Fibroblast of skin of abdomen (primary cell): ENCODE measurements around the gene MLLT3.
A peak's percentile ranks its signal among the peaks of the same experiment; 100 is the strongest.

Experiments used
- DNase-seq: peaks from one replicate; pipeline ENCODE4 v3.0.0-alpha.2; 2013

MLLT3 gene

GRCh38 chr9:20376731-20377375 is 245.4 kb downstream of the MLLT3 start:
- DNase-seq: no peak

GRCh38 chr9:20376042-20376441 is 246.3 kb downstream of the MLLT3 start:
- no peak for DNase-seq

DNA sequence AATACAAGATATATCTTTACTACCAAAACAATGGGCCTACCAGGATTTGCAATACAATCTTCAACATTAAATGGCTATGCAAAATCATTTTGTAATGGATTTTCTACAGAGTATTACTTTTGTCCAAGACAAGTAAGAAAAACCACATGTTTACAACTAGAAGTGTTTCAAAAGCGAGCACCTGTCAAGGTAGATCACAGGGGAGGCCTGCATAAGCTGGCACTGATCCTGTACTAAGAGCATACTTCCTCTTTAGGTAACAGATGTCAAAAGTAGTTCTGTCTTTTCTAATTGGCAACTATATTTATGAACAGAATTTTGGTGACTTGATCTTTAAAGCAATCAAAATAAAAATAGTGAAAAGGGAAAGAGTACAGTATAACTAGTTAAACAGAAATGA is 249.0 kb downstream of the MLLT3 start:
- DNase-seq: no peak

DNA sequence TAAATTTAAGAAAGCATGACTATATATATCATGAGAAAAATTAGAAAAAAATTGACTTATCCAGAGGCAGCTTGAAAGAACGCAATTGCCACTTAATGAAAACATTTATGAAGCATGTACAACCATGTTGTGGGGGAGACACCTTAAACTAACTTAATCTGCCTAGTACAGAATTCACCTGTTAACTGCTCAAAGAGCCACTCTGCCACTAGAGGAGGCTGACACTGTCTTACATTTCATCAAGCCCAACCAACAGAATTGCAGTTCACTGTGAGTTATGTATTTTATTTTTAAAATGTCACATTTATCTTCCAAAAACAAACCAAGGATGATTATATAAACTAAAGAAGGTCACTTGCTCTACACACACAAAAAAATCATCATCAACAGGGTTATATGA is 252.9 kb downstream of the MLLT3 start:
- DNase-seq: no peak

- no peak for DNase-seq
These were observed 254.4 kb downstream of the MLLT3 start for GRCh38 chr9:20367855-20368254.

DNA sequence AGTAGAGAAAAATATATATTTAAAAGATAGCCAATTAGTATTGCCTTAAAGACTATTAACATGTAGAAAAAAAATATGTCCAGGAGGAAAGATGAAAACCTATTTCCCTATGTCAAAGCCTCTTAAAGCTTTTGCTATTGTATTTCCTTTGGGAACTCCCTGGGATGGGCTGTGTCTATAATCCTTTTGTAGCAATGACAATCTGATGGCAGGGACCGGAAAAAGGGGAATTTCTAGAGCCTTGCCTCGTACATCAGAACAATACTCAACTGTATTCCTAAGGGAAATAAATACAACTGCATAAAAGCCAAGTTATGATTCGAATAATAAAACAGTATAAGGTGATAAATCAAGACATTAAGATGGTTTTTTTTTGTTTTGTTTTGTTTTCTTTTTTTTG is 257.3 kb downstream of the MLLT3 start:
- DNase-seq: no peak

DNA sequence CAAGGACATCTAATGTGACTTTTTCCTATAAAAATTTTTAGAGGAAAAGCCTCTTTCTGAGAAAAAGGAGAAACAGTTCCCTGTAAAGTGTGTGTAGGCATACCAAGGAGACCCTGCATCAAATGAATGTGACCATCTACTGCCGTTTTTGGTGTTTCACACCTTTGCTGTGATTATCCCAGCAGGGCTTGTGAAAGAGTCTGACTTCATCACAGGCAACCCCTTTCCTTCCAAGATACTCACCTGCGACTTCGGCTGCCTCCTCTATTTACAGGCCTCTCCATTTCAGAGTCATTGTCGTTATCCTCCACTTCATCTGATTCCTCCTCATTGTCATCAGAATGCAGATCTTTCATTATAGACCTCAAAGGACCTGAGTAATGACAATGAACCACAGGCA is 259.1 kb downstream of the MLLT3 start:
- DNase-seq: no peak

DNA sequence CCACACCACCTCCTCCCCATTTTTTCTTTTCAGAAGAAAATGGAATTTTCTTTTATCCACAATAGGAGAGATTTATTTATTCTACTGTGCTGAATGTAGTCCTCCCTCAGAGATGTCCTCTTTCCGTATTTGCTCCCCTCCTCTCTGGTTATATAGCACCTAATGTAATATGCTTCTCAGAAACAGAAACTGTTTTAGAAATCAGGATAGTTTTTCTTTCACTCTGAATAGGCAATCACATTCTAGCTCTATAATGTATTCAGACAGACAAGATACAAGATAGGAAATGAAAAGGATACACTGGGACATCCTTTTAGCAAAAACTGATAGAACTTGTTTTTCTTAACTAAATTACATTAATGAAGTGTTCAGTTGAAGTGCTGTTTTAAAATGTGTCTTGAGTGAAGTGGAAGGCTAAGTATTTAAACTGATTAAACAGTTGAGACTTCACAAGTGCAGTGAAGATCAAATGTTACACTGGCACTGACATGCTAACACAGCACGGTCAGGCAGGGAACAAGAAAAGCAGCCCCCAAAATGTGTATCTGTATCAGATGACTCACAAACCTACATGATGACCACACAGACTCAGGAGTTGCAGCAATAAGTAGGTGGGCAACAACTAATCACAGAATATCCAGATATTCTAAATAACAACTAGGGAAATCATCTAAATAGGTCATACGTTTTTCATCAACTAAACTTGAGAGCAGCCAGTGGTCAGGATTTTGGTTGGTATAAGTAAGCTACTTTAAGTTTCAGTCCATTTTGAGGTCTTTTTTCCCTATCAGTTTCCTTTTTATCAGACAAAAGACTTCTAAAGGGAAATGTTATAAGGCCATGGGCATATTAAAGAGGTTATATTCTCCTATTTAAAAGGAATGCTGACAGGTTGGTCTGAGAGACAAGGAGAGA is 260.4 kb downstream of the MLLT3 start:
- no peak for DNase-seq

DNA sequence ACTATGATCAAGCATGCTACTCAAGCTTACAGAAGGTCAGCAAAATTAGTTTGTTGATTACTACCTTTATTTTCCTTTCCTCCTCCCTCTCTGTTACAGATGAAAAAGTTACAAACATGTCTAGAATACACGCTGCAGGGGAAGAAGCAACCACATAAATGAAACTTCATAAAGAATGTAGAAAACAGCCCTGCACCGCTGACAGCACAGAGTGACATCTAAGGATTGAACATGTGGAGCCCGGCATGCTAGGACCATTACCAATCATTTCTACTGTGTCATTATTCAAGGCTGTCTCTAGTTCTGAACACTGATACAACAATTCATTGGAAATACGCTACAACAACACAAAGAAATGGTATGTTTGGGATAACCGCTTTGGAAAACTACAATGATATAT is 261.1 kb downstream of the MLLT3 start:
- no peak for DNase-seq

DNA sequence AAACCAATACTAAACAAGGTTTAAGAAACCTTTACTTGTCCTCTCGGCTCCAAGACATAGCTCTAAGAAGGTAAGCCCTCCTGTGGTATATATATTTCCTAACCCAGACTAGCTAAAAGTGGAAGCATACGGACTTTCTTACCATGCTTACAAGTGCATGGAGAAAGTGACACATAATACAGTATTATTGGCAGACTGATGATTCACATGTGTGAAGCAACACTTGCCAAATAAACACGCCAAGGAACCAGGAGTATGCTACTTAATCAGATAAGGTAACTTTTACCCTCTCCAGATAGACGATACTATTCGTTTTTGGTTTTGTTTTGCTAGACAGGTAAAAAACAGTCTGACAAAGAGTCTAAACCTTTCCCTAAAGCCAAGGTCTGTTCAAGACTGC is 264.1 kb downstream of the MLLT3 start:
- DNase-seq: peak; percentile 43

DNA sequence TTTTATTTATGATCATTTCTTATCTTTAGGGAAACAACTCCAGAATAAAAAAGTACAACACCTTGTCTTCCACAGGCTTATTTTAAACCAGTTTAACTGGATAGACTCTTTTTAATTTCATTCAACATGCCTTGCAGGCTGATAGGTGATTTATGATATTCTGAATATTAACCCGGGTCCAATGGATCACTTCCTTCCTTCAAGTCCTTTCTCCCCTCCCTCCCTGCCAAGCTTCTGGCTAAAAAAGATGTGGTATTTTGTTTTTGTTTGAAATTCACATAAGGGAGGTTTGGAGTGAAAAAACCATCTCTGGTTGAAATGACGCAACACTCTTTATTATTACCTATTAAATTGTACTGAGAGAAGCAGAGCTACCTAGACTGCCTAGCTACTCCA is 265.3 kb downstream of the MLLT3 start:
- no peak for DNase-seq

- peak; percentile 84 for DNase-seq
These were observed 265.8 kb downstream of the MLLT3 start for GRCh38 chr9:20356403-20357036.

DNA sequence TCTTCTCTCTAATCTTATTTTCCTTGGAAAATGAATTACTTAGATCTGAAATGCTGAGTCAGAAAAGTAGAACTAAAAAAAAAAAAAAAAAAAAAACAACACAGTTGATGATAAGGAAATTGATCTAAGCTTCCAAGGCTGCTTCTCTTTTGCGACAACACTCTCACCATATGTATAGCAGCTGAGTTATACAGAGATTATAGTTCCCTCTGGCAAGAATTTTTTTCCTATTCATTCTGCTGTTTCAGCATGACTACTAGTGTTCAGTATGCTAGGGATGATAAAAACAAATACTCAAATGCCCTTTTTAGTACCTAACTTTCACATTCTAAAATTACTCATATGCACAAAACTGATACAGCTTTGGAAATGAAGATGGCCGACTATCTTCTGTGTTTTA is 267.3 kb downstream of the MLLT3 start:
- DNase-seq: peak; percentile 89

DNA sequence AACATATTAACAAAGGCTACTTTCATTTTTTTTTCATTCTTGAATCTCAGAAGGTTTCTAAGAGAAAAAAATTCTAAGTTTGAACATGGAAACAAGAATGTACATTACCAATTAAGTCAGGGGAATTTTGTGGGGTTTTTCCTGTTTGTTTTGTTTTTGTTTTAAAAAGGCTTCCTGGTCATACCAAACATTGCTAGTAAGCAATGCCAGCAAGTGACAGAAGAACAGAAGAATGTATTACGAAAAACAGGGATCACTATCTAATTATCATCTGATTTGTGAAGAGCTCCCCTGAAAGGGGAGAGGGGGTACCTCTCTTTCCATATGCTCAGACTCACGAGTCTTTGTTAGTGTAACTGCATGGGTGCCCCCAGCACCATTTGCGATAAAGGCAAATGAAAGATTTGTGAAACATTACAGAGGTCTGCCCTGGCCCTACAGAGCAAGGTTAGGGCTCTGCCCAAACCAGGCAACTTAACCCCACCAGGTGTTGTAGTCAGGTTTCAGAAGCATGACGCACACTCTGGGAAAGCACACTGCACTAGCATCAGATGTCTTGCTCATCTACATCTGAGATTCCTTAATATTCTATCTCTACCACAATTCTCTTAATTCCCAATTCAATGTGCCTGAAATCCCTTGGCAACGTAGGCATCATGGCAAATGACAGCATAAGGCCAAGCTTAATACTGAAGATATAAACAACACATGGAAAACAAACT is 268.2 kb downstream of the MLLT3 start:
- peak; percentile 41 for DNase-seq

DNA sequence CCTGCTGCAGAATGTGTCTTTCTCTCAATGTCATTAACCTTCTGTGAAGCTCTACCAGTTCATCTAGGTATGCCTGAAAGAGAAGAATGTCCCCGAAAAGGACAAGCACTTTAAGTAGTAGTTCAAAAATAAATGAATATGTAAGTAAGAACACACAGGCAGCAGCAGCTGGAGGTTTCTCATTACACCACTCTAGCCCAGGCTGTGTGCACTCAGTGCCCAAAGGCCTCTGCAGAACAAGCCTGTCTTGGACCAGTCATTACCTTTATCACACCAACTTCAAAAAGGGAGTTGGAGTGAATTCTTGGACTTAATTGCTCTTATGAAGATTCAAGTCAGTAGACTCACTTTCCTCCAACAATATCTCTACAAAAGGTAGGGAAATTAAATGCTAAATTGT is 268.8 kb downstream of the MLLT3 start:
- no peak for DNase-seq

DNA sequence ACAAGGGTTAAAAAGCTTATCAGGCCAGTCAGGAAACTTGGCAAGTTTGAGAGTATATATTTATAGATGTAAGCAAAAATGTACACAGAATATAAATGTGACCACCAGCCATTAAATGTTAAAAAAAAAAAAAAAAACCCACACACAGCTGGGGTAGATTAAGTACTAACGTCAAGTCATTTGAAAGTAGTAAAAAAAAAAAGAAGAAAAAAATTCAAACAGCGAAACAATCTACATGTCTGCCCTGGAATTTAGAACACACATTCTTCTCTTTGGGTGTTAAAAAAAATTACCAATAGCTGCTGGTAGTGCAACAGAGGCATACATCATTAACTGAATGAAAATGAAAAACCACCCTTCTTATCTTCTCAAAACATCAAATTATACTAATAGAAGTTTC is 269.7 kb downstream of the MLLT3 start:
- DNase-seq: peak; percentile 75

- peak; percentile 58 for DNase-seq
These were observed 270.6 kb downstream of the MLLT3 start for GRCh38 chr9:20351715-20352114.

DNA sequence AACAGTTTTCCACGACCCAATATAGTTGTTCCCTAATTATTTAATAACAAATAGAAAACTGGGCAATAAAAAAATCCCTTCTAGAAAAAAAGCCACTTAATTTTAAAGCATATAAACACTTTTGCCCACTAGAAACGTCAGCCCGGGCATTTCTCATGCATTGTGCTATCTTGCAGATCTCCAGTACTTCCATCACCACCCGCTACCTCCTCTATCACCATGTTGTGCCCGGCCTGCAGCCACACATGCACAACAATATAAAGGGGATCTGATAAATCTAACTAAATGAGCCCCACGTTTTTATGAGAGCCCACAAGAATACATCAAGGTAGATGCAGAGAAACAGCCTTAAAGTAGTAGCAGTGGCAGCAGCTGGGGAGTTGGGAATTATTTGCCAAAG is 272.7 kb downstream of the MLLT3 start:
- DNase-seq: no peak

DNA sequence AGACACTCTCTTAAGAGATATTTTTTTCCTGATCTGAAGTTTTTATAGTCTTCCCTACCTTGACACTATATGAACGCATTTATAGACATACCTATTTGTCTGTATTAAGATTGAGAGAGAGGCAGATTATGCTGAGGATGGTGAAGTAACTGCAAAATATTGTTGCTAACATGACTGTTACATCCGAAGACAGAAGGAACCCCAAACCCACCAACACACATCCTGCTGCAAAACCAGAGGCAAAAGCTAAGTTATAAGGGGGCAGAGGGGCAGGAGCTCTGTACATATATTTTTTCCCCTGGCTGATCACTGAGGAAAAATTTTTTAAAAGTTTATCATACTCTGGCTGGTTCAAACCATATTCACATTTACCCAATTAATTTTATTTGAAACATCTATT is 279.0 kb downstream of the MLLT3 start:
- no peak for DNase-seq

DNA sequence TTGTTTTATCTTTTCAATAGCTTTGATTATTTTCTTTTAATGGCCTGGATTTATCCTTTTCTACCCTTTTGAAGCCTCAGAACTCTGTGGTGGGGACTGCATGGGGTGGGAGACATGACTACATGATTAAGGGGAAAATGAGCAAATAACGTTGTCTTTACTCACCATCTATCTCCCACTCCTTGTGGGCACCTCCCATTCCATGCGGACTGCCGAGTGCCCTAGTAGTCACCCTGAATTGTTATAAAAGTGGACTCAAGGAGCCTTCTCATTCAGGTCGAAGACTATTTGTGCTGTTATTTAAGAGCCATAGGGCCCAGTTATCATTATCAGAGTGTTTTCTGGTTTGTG is 281.8 kb downstream of the MLLT3 start:
- no peak for DNase-seq

DNA sequence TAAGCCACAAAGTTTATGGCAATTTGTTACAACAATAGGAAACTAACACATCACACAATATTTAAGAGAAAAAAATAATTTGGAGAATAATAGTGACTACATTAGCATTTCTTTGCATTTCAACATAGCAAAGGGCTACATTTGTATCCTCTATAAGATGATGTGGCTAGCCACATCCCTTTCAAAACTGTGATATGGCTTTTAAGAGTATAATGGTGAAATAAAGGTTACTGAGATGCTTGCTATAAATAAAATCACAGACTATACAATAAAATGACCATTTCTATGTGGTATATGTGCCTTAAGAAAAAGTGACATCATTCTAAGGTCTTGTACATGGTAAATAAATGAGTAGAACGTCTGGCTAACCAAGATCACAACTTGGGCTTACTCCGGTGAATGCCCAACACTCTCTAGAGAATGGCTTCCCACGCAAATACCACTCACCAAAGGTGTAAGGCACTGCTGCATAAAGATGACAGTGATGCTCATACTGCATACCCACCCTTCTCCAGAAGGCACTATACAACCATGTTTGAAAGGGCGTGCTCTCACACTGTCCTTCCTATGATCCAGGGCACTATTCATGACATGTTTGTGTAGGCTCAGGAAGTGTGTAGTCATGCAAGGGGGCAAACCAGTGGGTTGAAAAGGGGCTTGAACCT is 286.5 kb downstream of the MLLT3 start:
- no peak for DNase-seq

GRCh38 chr9:20333991-20334390 is 288.3 kb downstream of the MLLT3 start:
- peak; percentile 46 for DNase-seq
